HepG2 (cell line): ENCODE measurements around the gene PRKCD. TPM values are rescaled to one million over a fixed set of nuclear protein-coding genes. Genes with fewer than 3 reads are reported as not detected.

Source experiments
- ADNP ChIP-seq: sonication (generic); formaldehyde crosslinking; IDR thresholded peaks from 2 replicates; pipeline ENCODE4 v1.4.0; 2020; ENCODE audit warnings: missing genetic modification reagents
- BCL6 ChIP-seq: IDR thresholded peaks from 2 replicates; pipeline ENCODE4 v1.6.1; 2016; ENCODE audit warnings: missing genetic modification reagents, missing compliant biosample characterization
- HMG20A ChIP-seq: IDR thresholded peaks from 2 replicates; pipeline ENCODE4 v1.6.1; 2016; ENCODE audit warnings: borderline replicate concordance
- HNF4A ChIP-seq: sonication (generic); formaldehyde crosslinking; IDR thresholded peaks from 2 replicates; pipeline ENCODE4 v1.4.0; 2020; ENCODE audit warnings: missing genetic modification reagents
- KDM1A ChIP-seq: IDR thresholded peaks from 2 replicates; pipeline ENCODE4 v1.6.1; 2016; ENCODE audit warnings: missing compliant biosample characterization
- MXI1 ChIP-seq: IDR thresholded peaks from 3 replicates; pipeline ENCODE4 v1.6.1; 2012; ENCODE audit warnings: low read depth, low read length, inconsistent platforms, borderline replicate concordance
- MYC ChIP-seq: sonication (generic); formaldehyde crosslinking; IDR thresholded peaks from 2 replicates; pipeline ENCODE4 v1.9.0; 2021; ENCODE audit warnings: missing genetic modification reagents, borderline replicate concordance
- NR2F6 ChIP-seq, 2 experiments: IDR thresholded peaks; 2 replicates each; pipeline ENCODE4 v1.6.1; 2016; ENCODE audit warnings: antibody characterized with exemption in 1 of 2, mild to moderate bottlenecking in 1 of 2
- PHF21A ChIP-seq: sonication (generic); formaldehyde crosslinking; IDR thresholded peaks from 2 replicates; pipeline ENCODE4 v1.5.0; 2020; ENCODE audit warnings: mild to moderate bottlenecking, missing genetic modification reagents
- RCOR2 ChIP-seq: IDR thresholded peaks from 2 replicates; pipeline ENCODE4 v1.6.1; 2016; ENCODE audit warnings: missing biosample characterization, missing genetic modification reagents
- SALL1 ChIP-seq: sonication (generic); formaldehyde crosslinking; IDR thresholded peaks from 2 replicates; pipeline ENCODE4 v1.8.0; 2022; ENCODE audit warnings: mild to moderate bottlenecking, missing genetic modification reagents
- SOX13 ChIP-seq, 3 experiments: fragments of 450-650 bp in 1 of 3; sonication (generic) in 1 of 3; formaldehyde crosslinking in 1 of 3; IDR thresholded peaks in 2 of 3; conservative IDR thresholded peaks in 1 of 3; 2 replicates each; pipeline versions ENCODE4 v1.5.0 to v1.6.1; 2016 to 2020; ENCODE audit warnings: antibody characterized with exemption in 1 of 3, mild to moderate bottlenecking in 1 of 3, missing compliant biosample characterization in 1 of 3, missing genetic modification reagents in 1 of 3, moderate library complexity in 1 of 3
- SOX5 ChIP-seq: IDR thresholded peaks from 2 replicates; pipeline ENCODE4 v1.6.1; 2016; ENCODE audit warnings: borderline replicate concordance
- TAF1 ChIP-seq: sonication (generic); formaldehyde crosslinking; IDR thresholded peaks from 2 replicates; pipeline ENCODE4 v1.4.0; 2020; ENCODE audit warnings: missing genetic modification reagents
- ZNF326 ChIP-seq: sonication (generic); formaldehyde crosslinking; IDR thresholded peaks from 2 replicates; pipeline ENCODE4 v1.4.0; 2020; ENCODE audit warnings: missing genetic modification reagents, borderline replicate concordance
- ZNF629 ChIP-seq: sonication (generic); formaldehyde crosslinking; conservative IDR thresholded peaks from 2 replicates; pipeline ENCODE4 v1.5.0; 2020; ENCODE audit warnings: missing genetic modification reagents
- polyA plus RNA-seq, 8 experiments: library from polyadenylated mRNA; depleted of rRNA in 3 of 8; stranded (reverse) in 7 of 8; unstranded in 1 of 8; fragments of >200 nt; fragmentation: Illumina TruSeq in 4 of 8; extraction: Trizol in 4 of 8; gene quantifications; 2 replicates each; pipeline versions ENCODE4 v1.2.1 to v1.2.3, GENCODE V29; 2011 to 2016; ENCODE audit warnings: low read depth in 4 of 8, missing spikeins in 1 of 8, mixed read lengths in 1 of 8; ENCODE audit not compliant: insufficient read depth in 1 of 8
- total RNA-seq, 5 experiments: library from RNA; depleted of rRNA; stranded (reverse); fragments of >200 nt; fragmentation: Illumina TruSeq; extraction: Trizol; gene quantifications; 2 replicates each; pipeline ENCODE4 v1.2.3, GENCODE V29; 2016; ENCODE audit warnings: low read depth in 1 of 5
- TF ChIP-seq, protein P1 (sequence below): sonication (generic); formaldehyde crosslinking; IDR thresholded peaks from 2 replicates; pipeline ENCODE4 v1.4.0; 2020; ENCODE audit warnings: low read depth, missing genetic modification reagents
- TF ChIP-seq, protein P2 (sequence below): sonication (generic); formaldehyde crosslinking; IDR thresholded peaks from 2 replicates; pipeline ENCODE4 v1.4.0; 2020; ENCODE audit warnings: missing genetic modification reagents, borderline replicate concordance
- TF ChIP-seq, protein P3 (sequence below): fragments of 450-650 bp; IDR thresholded peaks from 2 replicates; pipeline ENCODE4 v1.6.1; 2016
- TF ChIP-seq, protein P4 (sequence below): IDR thresholded peaks from 2 replicates; pipeline ENCODE4 v1.6.1; 2016; ENCODE audit warnings: mild to moderate bottlenecking, missing biosample characterization, missing genetic modification reagents
- TF ChIP-seq, protein P5 (sequence below): IDR thresholded peaks from 2 replicates; pipeline ENCODE4 v1.6.1; 2012; ENCODE audit warnings: low read depth, low read length, improper control_type of control experiment

The PRKCD gene
- total and polyA plus RNA-seq, 2 of the 13 experiments (the other 11 are each of a cell fraction or from before 2014, with no cell fraction given) = 1.6 to 40.7 TPM

DNA sequence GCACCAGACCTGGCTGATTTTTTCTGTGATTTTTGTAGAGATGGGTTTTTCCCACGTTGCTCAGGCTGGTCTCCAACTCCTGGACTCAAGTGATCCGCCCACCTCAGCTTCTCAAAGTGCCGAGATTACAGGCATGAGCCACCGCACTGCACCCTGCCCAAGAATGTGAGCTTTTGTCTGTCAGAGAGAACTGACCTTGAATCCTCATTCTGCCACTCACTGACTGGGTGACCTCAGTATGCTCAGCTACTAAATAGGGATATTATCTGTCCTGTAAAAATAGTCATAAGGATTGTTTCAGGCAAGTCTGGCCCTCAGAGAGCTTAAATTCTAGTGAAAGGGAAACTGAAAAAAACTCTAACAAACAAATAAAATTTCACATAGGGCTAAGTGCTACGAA, 28.7 kb upstream of the PRKCD start (continued):
- no peak for TF ChIP-seq SOX13 (IDR thresholded peaks at IDR 0.05)
- TF ChIP-seq SOX13 (CRISPR knock-in tag; conservative IDR thresholded peaks at IDR 0.05 in 1 of 2, IDR thresholded peaks at IDR 0.05 in 1 of 2) = peak in 1 of 2 experiments; percentile 66; a peak in 2 of 4 replicates
- no peak for TF ChIP-seq ZNF326 (CRISPR knock-in tag)
- TF ChIP-seq BCL6 (CRISPR knock-in tag) = peak; percentile 20; the same call in 1 of the 2 replicates
- TF ChIP-seq, protein P1, sequence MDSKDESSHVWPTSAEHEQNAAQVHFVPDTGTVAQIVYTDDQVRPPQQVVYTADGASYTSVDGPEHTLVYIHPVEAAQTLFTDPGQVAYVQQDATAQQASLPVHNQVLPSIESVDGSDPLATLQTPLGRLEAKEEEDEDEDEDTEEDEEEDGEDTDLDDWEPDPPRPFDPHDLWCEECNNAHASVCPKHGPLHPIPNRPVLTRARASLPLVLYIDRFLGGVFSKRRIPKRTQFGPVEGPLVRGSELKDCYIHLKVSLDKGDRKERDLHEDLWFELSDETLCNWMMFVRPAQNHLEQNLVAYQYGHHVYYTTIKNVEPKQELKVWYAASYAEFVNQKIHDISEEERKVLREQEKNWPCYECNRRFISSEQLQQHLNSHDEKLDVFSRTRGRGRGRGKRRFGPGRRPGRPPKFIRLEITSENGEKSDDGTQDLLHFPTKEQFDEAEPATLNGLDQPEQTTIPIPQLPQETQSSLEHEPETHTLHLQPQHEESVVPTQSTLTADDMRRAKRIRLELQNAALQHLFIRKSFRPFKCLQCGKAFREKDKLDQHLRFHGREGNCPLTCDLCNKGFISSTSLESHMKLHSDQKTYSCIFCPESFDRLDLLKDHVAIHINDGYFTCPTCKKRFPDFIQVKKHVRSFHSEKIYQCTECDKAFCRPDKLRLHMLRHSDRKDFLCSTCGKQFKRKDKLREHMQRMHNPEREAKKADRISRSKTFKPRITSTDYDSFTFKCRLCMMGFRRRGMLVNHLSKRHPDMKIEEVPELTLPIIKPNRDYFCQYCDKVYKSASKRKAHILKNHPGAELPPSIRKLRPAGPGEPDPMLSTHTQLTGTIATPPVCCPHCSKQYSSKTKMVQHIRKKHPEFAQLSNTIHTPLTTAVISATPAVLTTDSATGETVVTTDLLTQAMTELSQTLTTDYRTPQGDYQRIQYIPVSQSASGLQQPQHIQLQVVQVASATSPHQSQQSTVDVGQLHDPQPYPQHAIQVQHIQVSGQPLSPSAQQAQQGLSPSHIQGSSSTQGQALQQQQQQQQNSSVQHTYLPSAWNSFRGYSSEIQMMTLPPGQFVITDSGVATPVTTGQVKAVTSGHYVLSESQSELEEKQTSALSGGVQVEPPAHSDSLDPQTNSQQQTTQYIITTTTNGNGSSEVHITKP (CRISPR knock-in tag) = 0 out of 2 replicates have a peak, but pooled peaks have one; percentile 3
- TF ChIP-seq TAF1 (CRISPR knock-in tag) = no peak
- peak; percentile 95 for TF ChIP-seq KDM1A
- TF ChIP-seq ZNF629 (CRISPR knock-in tag) = peak; percentile 93
- TF ChIP-seq, protein P2, sequence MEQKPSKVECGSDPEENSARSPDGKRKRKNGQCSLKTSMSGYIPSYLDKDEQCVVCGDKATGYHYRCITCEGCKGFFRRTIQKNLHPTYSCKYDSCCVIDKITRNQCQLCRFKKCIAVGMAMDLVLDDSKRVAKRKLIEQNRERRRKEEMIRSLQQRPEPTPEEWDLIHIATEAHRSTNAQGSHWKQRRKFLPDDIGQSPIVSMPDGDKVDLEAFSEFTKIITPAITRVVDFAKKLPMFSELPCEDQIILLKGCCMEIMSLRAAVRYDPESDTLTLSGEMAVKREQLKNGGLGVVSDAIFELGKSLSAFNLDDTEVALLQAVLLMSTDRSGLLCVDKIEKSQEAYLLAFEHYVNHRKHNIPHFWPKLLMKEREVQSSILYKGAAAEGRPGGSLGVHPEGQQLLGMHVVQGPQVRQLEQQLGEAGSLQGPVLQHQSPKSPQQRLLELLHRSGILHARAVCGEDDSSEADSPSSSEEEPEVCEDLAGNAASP (CRISPR knock-in tag) = peak; percentile 33; the same call in 1 of the 2 replicates
- peak; percentile 33; the same call in 1 of the 2 replicates for TF ChIP-seq SOX5 (CRISPR knock-in tag)
- TF ChIP-seq MXI1 = peak; percentile 35; the same call in 1 of the 3 replicates
- TF ChIP-seq RCOR2 (CRISPR knock-in tag) = peak; percentile 91
- TF ChIP-seq SALL1 (CRISPR knock-in tag) = peak; percentile 27; the same call in 1 of the 2 replicates
- peak; percentile 51; the same call in 1 of the 2 replicates for TF ChIP-seq PHF21A (CRISPR knock-in tag)
- no peak for TF ChIP-seq NR2F6 (IDR thresholded peaks at IDR 0.05)
- TF ChIP-seq NR2F6 (CRISPR knock-in tag; IDR thresholded peaks at IDR 0.05) = peak; percentile 37; the same call in 1 of the 2 replicates
- TF ChIP-seq ADNP (CRISPR knock-in tag) = peak; percentile 47; the same call in 1 of the 2 replicates
- TF ChIP-seq, protein P3, sequence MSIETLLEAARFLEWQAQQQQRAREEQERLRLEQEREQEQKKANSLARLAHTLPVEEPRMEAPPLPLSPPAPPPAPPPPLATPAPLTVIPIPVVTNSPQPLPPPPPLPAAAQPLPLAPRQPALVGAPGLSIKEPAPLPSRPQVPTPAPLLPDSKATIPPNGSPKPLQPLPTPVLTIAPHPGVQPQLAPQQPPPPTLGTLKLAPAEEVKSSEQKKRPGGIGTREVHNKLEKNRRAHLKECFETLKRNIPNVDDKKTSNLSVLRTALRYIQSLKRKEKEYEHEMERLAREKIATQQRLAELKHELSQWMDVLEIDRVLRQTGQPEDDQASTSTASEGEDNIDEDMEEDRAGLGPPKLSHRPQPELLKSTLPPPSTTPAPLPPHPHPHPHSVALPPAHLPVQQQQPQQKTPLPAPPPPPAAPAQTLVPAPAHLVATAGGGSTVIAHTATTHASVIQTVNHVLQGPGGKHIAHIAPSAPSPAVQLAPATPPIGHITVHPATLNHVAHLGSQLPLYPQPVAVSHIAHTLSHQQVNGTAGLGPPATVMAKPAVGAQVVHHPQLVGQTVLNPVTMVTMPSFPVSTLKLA = 0 out of 2 replicates have a peak, but pooled peaks have one; percentile 3
- TF ChIP-seq, protein P4, sequence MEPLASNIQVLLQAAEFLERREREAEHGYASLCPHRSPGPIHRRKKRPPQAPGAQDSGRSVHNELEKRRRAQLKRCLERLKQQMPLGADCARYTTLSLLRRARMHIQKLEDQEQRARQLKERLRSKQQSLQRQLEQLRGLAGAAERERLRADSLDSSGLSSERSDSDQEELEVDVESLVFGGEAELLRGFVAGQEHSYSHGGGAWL (CRISPR knock-in tag) = no peak
- TF ChIP-seq HNF4A (CRISPR knock-in tag) = peak; percentile 34; the same call in 1 of the 2 replicates
- TF ChIP-seq MYC (CRISPR knock-in tag) = 0 out of 2 replicates have a peak, but pooled peaks have one; percentile 14
- peak; percentile 49; the same call in 1 of the 2 replicates for TF ChIP-seq HMG20A (CRISPR knock-in tag)
- TF ChIP-seq, protein P5, sequence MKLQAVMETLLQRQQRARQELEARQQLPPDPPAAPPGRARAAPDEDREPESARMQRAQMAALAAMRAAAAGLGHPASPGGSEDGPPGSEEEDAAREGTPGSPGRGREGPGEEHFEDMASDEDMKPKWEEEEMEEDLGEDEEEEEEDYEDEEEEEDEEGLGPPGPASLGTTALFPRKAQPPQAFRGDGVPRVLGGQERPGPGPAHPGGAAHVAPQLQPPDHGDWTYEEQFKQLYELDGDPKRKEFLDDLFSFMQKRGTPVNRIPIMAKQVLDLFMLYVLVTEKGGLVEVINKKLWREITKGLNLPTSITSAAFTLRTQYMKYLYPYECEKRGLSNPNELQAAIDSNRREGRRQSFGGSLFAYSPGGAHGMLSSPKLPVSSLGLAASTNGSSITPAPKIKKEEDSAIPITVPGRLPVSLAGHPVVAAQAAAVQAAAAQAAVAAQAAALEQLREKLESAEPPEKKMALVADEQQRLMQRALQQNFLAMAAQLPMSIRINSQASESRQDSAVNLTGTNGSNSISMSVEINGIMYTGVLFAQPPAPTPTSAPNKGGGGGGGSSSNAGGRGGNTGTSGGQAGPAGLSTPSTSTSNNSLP = no peak
